Calu3 (cell line): ENCODE data around the gene PLA2G7. TPM values are rescaled to one million over a fixed set of nuclear protein-coding genes. Genes with fewer than 3 reads are reported as not detected.

Experiments used
- BruUV-seq: library from RNA; stranded (reverse); fragments of 400-500 nt; replicated peaks from 2 replicates; lab custom pipeline; 2021; lab: Mats Ljungman, UMichigan
- CTCF ChIA-PET: fragments of 300-600 bp; sonication (Branson Sonifier 250); formaldehyde crosslinking; loops from one replicate; lab custom pipeline; 2022; ENCODE audit warnings: antibody characterized with exemption; lab: Charles Lee
- DNase-seq: peaks from one replicate; pipeline ENCODE4 v3.0.0; 2022
- H3K27ac Mint-ChIP-seq: one replicate; pipeline ENCODE4 v1.8.0; 2022; ENCODE audit warnings: mixed read lengths; ENCODE audit not compliant: unreplicated experiment
- H3K27me3 Mint-ChIP-seq: one replicate; pipeline ENCODE4 v1.8.0; 2022; ENCODE audit warnings: mixed read lengths; ENCODE audit not compliant: unreplicated experiment
- H3K36me3 Mint-ChIP-seq: one replicate; pipeline ENCODE4 v1.8.0; 2022; ENCODE audit warnings: mild to moderate bottlenecking, moderate library complexity, mixed read lengths; ENCODE audit not compliant: insufficient read depth, unreplicated experiment
- H3K4me1 Mint-ChIP-seq: one replicate; pipeline ENCODE4 v1.8.0; 2022; ENCODE audit warnings: mild to moderate bottlenecking, low read depth, mixed read lengths; ENCODE audit not compliant: unreplicated experiment
- H3K4me3 Mint-ChIP-seq: one replicate; pipeline ENCODE4 v1.8.0; 2022; ENCODE audit warnings: mild to moderate bottlenecking, low read depth, moderate library complexity, mixed read lengths; ENCODE audit not compliant: unreplicated experiment
- H3K9me3 Mint-ChIP-seq: one replicate; pipeline ENCODE4 v1.8.0; 2022; ENCODE audit warnings: low read depth, mixed read lengths; ENCODE audit not compliant: unreplicated experiment
- intact Hi-C: fragments of 100-400 bp; cut with micrococcal nuclease; formaldehyde crosslinking; loops from one replicate; pipeline ENCODE4 v1.10.0; 2022; ENCODE audit not compliant: unreplicated experiment
- total RNA-seq: library from RNA; stranded (reverse); gene quantifications from 2 replicates; pipeline ENCODE4 v1.2.3, GENCODE V29; 2022
- TF ChIP-seq, protein P1 (sequence below): fragments of 200-600 bp; IDR thresholded peaks from one replicate; pipeline ENCODE4 v1.8.0; 2022; ENCODE audit warnings: antibody characterized with exemption; ENCODE audit not compliant: unreplicated experiment

The PLA2G7 gene
- total RNA-seq, 1 experiment from 2014 or later: 1.9 TPM

DNA sequence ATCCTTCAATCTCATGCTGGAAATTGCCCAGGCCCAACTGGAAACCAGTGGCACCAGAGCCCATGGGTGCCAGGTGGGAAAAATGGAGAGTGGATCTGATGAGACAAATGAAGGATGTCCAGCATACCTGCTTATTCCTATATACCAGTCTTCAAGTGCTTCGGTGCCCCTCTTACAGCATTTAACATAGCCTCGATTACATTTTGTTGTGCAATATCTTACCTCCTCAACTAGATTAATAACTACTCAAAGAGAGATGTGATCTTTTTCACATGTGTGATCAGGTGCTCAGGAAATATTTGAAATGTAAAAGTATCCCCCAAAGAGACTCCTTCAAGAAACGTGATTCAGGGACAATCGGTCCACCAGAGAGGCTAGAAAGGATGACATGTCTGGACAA lies 6.7 kb upstream of the PLA2G7 start:
- peaks cover 24% of the 10 kb centered on the region for H3K27me3 Mint-ChIP-seq

DNA sequence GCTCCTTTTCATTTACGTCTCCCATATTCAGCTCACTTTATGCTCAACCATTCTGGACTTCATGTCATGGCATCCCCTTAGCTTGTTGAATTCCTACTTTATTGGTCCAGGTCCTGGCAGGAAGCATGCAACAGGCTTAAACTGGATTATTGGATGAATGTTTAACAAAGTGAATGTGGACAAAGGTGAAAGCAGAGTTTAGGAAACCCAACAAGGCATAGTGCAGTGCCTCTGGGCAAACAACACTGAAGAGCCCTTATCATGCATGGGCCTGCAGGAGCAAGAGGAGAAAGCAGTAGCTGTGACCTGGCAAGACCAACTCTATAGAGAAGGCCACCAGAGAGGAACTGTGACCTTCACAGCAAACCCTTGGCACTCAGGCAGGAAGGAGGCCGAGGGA lies 6.3 kb upstream of the PLA2G7 start:
- intact Hi-C loops: no loop called here
- TF ChIP-seq, protein P1, sequence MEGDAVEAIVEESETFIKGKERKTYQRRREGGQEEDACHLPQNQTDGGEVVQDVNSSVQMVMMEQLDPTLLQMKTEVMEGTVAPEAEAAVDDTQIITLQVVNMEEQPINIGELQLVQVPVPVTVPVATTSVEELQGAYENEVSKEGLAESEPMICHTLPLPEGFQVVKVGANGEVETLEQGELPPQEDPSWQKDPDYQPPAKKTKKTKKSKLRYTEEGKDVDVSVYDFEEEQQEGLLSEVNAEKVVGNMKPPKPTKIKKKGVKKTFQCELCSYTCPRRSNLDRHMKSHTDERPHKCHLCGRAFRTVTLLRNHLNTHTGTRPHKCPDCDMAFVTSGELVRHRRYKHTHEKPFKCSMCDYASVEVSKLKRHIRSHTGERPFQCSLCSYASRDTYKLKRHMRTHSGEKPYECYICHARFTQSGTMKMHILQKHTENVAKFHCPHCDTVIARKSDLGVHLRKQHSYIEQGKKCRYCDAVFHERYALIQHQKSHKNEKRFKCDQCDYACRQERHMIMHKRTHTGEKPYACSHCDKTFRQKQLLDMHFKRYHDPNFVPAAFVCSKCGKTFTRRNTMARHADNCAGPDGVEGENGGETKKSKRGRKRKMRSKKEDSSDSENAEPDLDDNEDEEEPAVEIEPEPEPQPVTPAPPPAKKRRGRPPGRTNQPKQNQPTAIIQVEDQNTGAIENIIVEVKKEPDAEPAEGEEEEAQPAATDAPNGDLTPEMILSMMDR: no peak
- H3K27ac Mint-ChIP-seq: no peak overlapping the region
- CTCF ChIA-PET: no interaction called here
- H3K9me3 Mint-ChIP-seq: peaks cover 6% of the 10 kb centered on the region
- H3K36me3 Mint-ChIP-seq: no peaks in the 10 kb centered on the region
- H3K27me3 Mint-ChIP-seq: peaks cover 23% of the 10 kb centered on the region
- DNase-seq: no peak
- H3K4me3 Mint-ChIP-seq: no peak overlapping the region
- H3K4me1 Mint-ChIP-seq: peaks cover 15% of the 10 kb centered on the region
- BruUV-seq: no TSS peak

More for the DNA sequence above, 6.7 kb upstream of the PLA2G7 start:
- H3K36me3 Mint-ChIP-seq: no peaks in the 10 kb centered on the region
- intact Hi-C loops: no loop called here
- DNase-seq: no peak
- no peak overlapping the region for H3K4me3 Mint-ChIP-seq
- peaks cover 6% of the 10 kb centered on the region for H3K9me3 Mint-ChIP-seq
- peaks cover 11% of the 10 kb centered on the region for H3K4me1 Mint-ChIP-seq
- H3K27ac Mint-ChIP-seq: no peak overlapping the region
- no TSS peak for BruUV-seq
- TF ChIP-seq, protein P1: no peak
- CTCF ChIA-PET: no interaction called here

DNA sequence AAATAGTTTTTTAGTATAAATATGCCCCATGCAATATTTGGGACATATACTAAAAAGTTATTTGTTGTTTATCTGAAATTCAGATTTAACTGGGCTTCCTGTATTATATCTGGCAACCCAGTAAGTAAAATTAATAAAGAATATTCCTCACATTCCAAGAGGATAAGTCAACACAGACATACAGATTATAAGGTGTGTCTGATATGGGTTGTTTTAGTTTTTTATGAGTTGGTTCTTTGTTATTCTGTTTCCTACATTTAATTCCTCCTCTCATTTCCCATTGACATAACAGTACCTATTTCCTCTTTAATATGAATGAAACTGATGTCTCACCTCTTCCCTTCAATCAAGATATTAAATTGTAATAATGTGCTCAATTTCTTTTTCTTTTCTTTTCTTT lies 1.7 kb upstream of the PLA2G7 start:
- no peak overlapping the region for H3K4me3 Mint-ChIP-seq
- CTCF ChIA-PET: no interaction called here

DNA sequence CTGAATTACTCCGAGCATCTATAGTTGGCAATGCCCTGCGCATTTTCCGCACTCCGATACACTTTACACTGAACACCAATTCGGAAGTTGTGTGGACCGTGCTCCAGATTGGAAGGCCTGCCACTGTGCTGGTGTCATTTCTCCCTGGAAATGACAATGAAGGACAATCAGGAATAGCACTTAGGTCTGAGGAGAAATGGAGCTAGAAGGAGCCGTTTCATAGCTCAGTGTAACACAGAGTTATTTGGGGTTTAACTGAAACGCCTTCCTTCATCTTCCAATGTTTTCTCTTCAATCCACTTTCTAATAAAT lies 501 bp upstream of the PLA2G7 start:
- H3K27me3 Mint-ChIP-seq: no peaks in the 10 kb centered on the region
- peak overlapping the region; percentile 58 for H3K27ac Mint-ChIP-seq
- no TSS peak for BruUV-seq
- peaks cover 18% of the 10 kb centered on the region for H3K36me3 Mint-ChIP-seq
- intact Hi-C loops: no loop called here
- no peak for DNase-seq
- H3K9me3 Mint-ChIP-seq: no peaks in the 10 kb centered on the region
- TF ChIP-seq, protein P1: no peak
- peak overlapping the region; percentile 64 for H3K4me3 Mint-ChIP-seq
- peaks cover 37% of the 10 kb centered on the region for H3K4me1 Mint-ChIP-seq
- CTCF ChIA-PET: interaction anchor here (0.9 kb wide), 1 partner anchor 11 kb away, joined by 3 read pairs; the partner anchor contains the start of gene ANKRD66

More for the DNA sequence above, 1.7 kb upstream of the PLA2G7 start:
- intact Hi-C loops: no loop called here
- H3K4me1 Mint-ChIP-seq: peaks cover 37% of the 10 kb centered on the region
- no peak overlapping the region for H3K27ac Mint-ChIP-seq
- no peak for DNase-seq
- peaks cover 18% of the 10 kb centered on the region for H3K36me3 Mint-ChIP-seq
- H3K27me3 Mint-ChIP-seq: no peaks in the 10 kb centered on the region
- TF ChIP-seq, protein P1: no peak
- H3K9me3 Mint-ChIP-seq: no peaks in the 10 kb centered on the region
- BruUV-seq: no TSS peak
